Measurements from ENCODE around the gene CNTN6. TPM values are rescaled to one million over a fixed set of nuclear protein-coding genes. Genes with fewer than 3 reads are reported as not detected.

The CNTN6 gene
- total and polyA plus RNA-seq, 2 donors (not counting 1 experiment from before 2014, with no cell fraction given) = not detected

DNA sequence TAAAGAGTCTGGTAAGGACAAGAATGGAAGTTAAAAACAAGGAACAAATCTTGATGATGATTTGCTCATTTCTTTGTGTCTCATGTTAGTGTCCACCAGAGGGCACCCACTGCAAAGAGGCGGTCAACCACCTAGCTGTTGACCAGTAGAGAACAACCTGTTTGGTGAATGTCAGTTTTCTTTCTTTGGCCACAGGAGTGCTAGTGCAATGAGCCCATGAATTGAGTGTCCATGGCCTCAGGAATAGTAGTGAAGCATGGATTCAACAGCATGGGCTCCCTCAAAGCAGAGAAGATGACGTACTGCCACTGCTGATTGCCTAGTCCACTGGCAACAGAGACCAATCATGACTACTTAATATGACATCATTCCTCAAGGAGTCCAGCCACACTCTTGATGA, 10.7 kb upstream of the CNTN6 start:
- intact Hi-C loops (cut with micrococcal nuclease) = no loop called here
- no peak overlapping the region for H3K27ac Mint-ChIP-seq
- POLR2A ChIA-PET = no interaction called here

DNA sequence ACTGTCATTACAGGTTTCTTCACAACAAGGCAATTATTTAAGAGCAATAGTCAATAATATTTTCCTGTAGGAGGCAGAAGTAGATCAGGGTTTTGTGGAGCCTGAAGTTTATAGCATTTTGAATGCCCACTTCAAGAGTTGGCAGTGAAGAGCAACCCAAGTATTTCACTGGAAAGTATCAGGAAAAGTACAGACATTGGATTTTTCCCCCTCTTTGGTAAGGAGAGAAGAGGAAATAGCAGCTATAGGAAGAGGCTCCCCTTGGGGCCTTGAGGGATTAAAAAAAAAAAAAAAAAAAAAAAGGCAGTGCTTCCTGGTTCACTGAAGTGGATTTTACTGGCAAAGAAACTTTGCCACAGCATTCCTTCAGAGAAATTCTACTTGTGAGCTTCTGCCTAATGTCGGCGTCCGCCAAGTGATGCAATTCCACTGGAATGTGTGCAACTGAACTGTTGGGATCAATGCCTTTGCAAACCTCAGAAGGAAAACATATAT, 5.7 kb upstream of the CNTN6 start:
- intact Hi-C loops (cut with micrococcal nuclease) = no loop called here

More for the DNA sequence above, 10.7 kb upstream of the CNTN6 start:
- no peaks in the 10 kb centered on the region for H3K27me3 ChIP-seq (replicated peaks in 1 of 4; ENCODE audit: control extremely low read depth in 1 of 4, control insufficient read depth in 3 of 4, insufficient read depth in 4 of 4, low read length in 3 of 4)
- no peaks in the 10 kb centered on the region for H3K9me3 ChIP-seq (ENCODE audit: control extremely low read depth in 1 of 3, control insufficient read depth in 2 of 3, insufficient read depth in 1 of 3, low read length in 2 of 3)
- 50% methylated on average over 1 of the region's 2 CpGs for WGBS (ENCODE audit: insufficient coverage)
- DNase-seq (no peak), ATAC-seq (ENCODE audit: low read depth) (no peak)
- H2AFZ ChIP-seq (ENCODE audit: insufficient read depth, low read depth, low read length, poor library complexity, severe bottlenecking) = no peak overlapping the region
- no peaks in the 10 kb centered on the region for H3K4me1 ChIP-seq (ENCODE audit: control insufficient read depth in 2 of 2, insufficient read depth in 2 of 2, low read length in 2 of 2)
- H3K4me3 ChIP-seq (ENCODE audit: control extremely low read depth in 1 of 5, extremely low read depth in 1 of 5, insufficient read depth in 1 of 5, low read depth in 2 of 5, low read length in 4 of 5) = no peak overlapping the region
- no peaks in the 10 kb centered on the region for H3K79me2 ChIP-seq (ENCODE audit: control insufficient read depth, insufficient read depth, low read length)
- H3K4me3 Mint-ChIP-seq = no peak overlapping the region
- no peaks in the 10 kb centered on the region for H4K20me1 ChIP-seq (ENCODE audit: control insufficient read depth, insufficient read depth, low read length, poor library complexity, severe bottlenecking)
- CTCF ChIA-PET = interaction anchor here (0.7 kb wide), 1 partner anchor 17 kb away, joined by 3 read pairs; no protein-coding TSS in a partner anchor
- H3K27ac ChIP-seq (ENCODE audit: low read length in 2 of 2) = no peak overlapping the region
- no peaks in the 10 kb centered on the region for H3K36me3 ChIP-seq (replicated peaks in 1 of 2; ENCODE audit: control extremely low read depth in 1 of 2, control insufficient read depth in 1 of 2, extremely low read depth in 1 of 2, insufficient read depth in 2 of 2, low read length in 1 of 2)
- H3K4me1 Mint-ChIP-seq = no peaks in the 10 kb centered on the region
- no peak overlapping the region for H3K4me2 ChIP-seq (replicated peaks; ENCODE audit: low read depth, low read length, poor library complexity, severe bottlenecking)
- no peaks in the 10 kb centered on the region for H3K9me3 Mint-ChIP-seq (ENCODE audit: insufficient read depth)
- no peaks in the 10 kb centered on the region for H3K27me3 Mint-ChIP-seq
- TF ChIP-seq EZH2 (IDR thresholded peaks at IDR 0.05; ENCODE audit: borderline replicate concordance, insufficient read depth, low read depth, low read length, poor library complexity, severe bottlenecking) (no peak), CTCF (IDR thresholded peaks at IDR 0.05) (no peak)
- H3K9ac ChIP-seq (ENCODE audit: low read length) = no peak overlapping the region

More for the DNA sequence above, 5.7 kb upstream of the CNTN6 start:
- no peak overlapping the region for H3K4me3 ChIP-seq (ENCODE audit: control extremely low read depth in 1 of 5, extremely low read depth in 1 of 5, insufficient read depth in 1 of 5, low read depth in 2 of 5, low read length in 4 of 5)
- no CpG with 5 or more reads among the region's 3 CpGs for WGBS (ENCODE audit: insufficient coverage)
- H3K9me3 ChIP-seq (ENCODE audit: control extremely low read depth in 1 of 3, control insufficient read depth in 2 of 3, insufficient read depth in 1 of 3, low read length in 2 of 3) = no peaks in the 10 kb centered on the region
- no peak overlapping the region for H3K4me3 Mint-ChIP-seq
- no peaks in the 10 kb centered on the region for H3K4me1 Mint-ChIP-seq
- H2AFZ ChIP-seq (ENCODE audit: insufficient read depth, low read depth, low read length, poor library complexity, severe bottlenecking) = no peak overlapping the region
- ATAC-seq (ENCODE audit: low read depth) (no peak), DNase-seq (no peak)
- no peak overlapping the region for H3K27ac Mint-ChIP-seq
- H3K27ac ChIP-seq (ENCODE audit: low read length in 2 of 2) = no peak overlapping the region
- CTCF ChIA-PET = interaction anchor here (0.7 kb wide), 1 partner anchor 330 kb away, joined by 3 read pairs; no protein-coding TSS in a partner anchor
- H3K4me2 ChIP-seq (replicated peaks; ENCODE audit: low read depth, low read length, poor library complexity, severe bottlenecking) = no peak overlapping the region
- no peaks in the 10 kb centered on the region for H3K9me3 Mint-ChIP-seq (ENCODE audit: insufficient read depth)
- POLR2A ChIA-PET = no interaction called here
- no peak overlapping the region for H3K9ac ChIP-seq (ENCODE audit: low read length)
- no peaks in the 10 kb centered on the region for H4K20me1 ChIP-seq (ENCODE audit: control insufficient read depth, insufficient read depth, low read length, poor library complexity, severe bottlenecking)
- H3K79me2 ChIP-seq (ENCODE audit: control insufficient read depth, insufficient read depth, low read length) = no peaks in the 10 kb centered on the region
- no peaks in the 10 kb centered on the region for H3K27me3 ChIP-seq (replicated peaks in 1 of 4; ENCODE audit: control extremely low read depth in 1 of 4, control insufficient read depth in 3 of 4, insufficient read depth in 4 of 4, low read length in 3 of 4)
- H3K27me3 Mint-ChIP-seq = no peaks in the 10 kb centered on the region
- no peaks in the 10 kb centered on the region for H3K4me1 ChIP-seq (ENCODE audit: control insufficient read depth in 2 of 2, insufficient read depth in 2 of 2, low read length in 2 of 2)
- TF ChIP-seq EZH2 (IDR thresholded peaks at IDR 0.05; ENCODE audit: borderline replicate concordance, insufficient read depth, low read depth, low read length, poor library complexity, severe bottlenecking) (no peak), CTCF (IDR thresholded peaks at IDR 0.05) (no peak)
- no peaks in the 10 kb centered on the region for H3K36me3 ChIP-seq (replicated peaks in 1 of 2; ENCODE audit: control extremely low read depth in 1 of 2, control insufficient read depth in 1 of 2, extremely low read depth in 1 of 2, insufficient read depth in 2 of 2, low read length in 1 of 2)
